SJSA1 (cell line): Measurements from ENCODE around the gene IQCK. TPM values are rescaled to one million over a fixed set of nuclear protein-coding genes. Genes with fewer than 3 reads are reported as not detected.

ENCODE experiments used
- DNase-seq, 2 experiments: peaks; one replicate each; pipeline ENCODE4 v3.0.0-alpha.2; 2015 to 2020; ENCODE audit warnings: low spot score in 2 of 2, low read depth in 1 of 2
- H3K27ac ChIP-seq: fragments of 250-450 bp; sonication (Bioruptor Pico); 2 replicates; pipeline ENCODE4 v1.5.1; 2020; ENCODE audit warnings: mild to moderate bottlenecking, moderate library complexity
- H3K27me3 ChIP-seq: fragments of 250-450 bp; sonication (Bioruptor Pico); replicated peaks from 2 replicates; pipeline ENCODE4 v1.5.1; 2020; ENCODE audit warnings: mild to moderate bottlenecking, moderate library complexity
- H3K36me3 ChIP-seq: fragments of 250-450 bp; sonication (Bioruptor Pico); 2 replicates; pipeline ENCODE4 v1.5.1; 2020; ENCODE audit warnings: mild to moderate bottlenecking
- H3K4me1 ChIP-seq: fragments of 250-450 bp; sonication (Bioruptor Pico); replicated peaks from 2 replicates; pipeline ENCODE4 v1.6.1; 2021; ENCODE audit warnings: mild to moderate bottlenecking
- H3K4me3 ChIP-seq: fragments of 250-450 bp; sonication (Bioruptor Pico); 2 replicates; pipeline ENCODE4 v1.5.1; 2020; ENCODE audit warnings: mild to moderate bottlenecking
- H3K9me3 ChIP-seq: fragments of 250-450 bp; sonication (Bioruptor Pico); replicated peaks from 2 replicates; pipeline ENCODE4 v1.5.1; 2020; ENCODE audit warnings: mild to moderate bottlenecking
- total RNA-seq: library from RNA; depleted of rRNA; stranded (reverse); fragments of >200 nt; shearing (Covaris generic); gene quantifications from 2 replicates; pipeline ENCODE4 v1.2.3, GENCODE V29; 2014

The IQCK gene
- total RNA-seq, 1 experiment from 2014 or later, result 10.5 TPM

GRCh38 chr16:19857593-19858339, 139.7 kb downstream of the IQCK start:
- Histone ChIP-seq H3K27me3 (no peaks in the 10 kb centered on the region), H3K4me3 (no peak overlapping the region), H3K36me3 (peaks cover 14% of the 10 kb centered on the region), H3K4me1 (peaks cover 16% of the 10 kb centered on the region), H3K9me3 (no peaks in the 10 kb centered on the region), H3K27ac (no peak overlapping the region)
- DNase-seq, result no peak

- no peak overlapping the region for H3K27ac ChIP-seq
- no peak for DNase-seq
- no peak overlapping the region for H3K4me3 ChIP-seq
- H3K27me3 ChIP-seq, result no peaks in the 10 kb centered on the region
- H3K4me1 ChIP-seq, result peaks cover 16% of the 10 kb centered on the region
- peaks cover 14% of the 10 kb centered on the region for H3K36me3 ChIP-seq
- H3K9me3 ChIP-seq, result no peaks in the 10 kb centered on the region
Measured at GRCh38 chr16:19858340-19859018, 140.4 kb downstream of the IQCK start.

GRCh38 chr16:19859166-19859565, 141.1 kb downstream of the IQCK start:
- Histone ChIP-seq H3K4me1 (peaks cover 16% of the 10 kb centered on the region), H3K9me3 (no peaks in the 10 kb centered on the region), H3K27ac (no peak overlapping the region), H3K36me3 (peaks cover 17% of the 10 kb centered on the region), H3K27me3 (no peaks in the 10 kb centered on the region), H3K4me3 (no peak overlapping the region)
- no peak for DNase-seq

- DNase-seq, result no peak
- Histone ChIP-seq H3K27ac (no peak overlapping the region), H3K27me3 (no peaks in the 10 kb centered on the region), H3K4me1 (peaks cover 16% of the 10 kb centered on the region), H3K9me3 (no peaks in the 10 kb centered on the region), H3K4me3 (no peak overlapping the region), H3K36me3 (peaks cover 17% of the 10 kb centered on the region)
Measured at GRCh38 chr16:19859603-19860002, 141.5 kb downstream of the IQCK start.

GRCh38 chr16:19860166-19861041, 142.3 kb downstream of the IQCK start:
- Histone ChIP-seq H3K27ac (peak overlapping the region; percentile 65), H3K4me1 (peaks cover 16% of the 10 kb centered on the region), H3K9me3 (no peaks in the 10 kb centered on the region), H3K36me3 (peaks cover 17% of the 10 kb centered on the region), H3K27me3 (no peaks in the 10 kb centered on the region), H3K4me3 (no peak overlapping the region)
- peak in 1 of 2 experiments; percentile 67 for DNase-seq

- DNase-seq, result no peak
- Histone ChIP-seq H3K4me1 (peaks cover 16% of the 10 kb centered on the region), H3K27ac (0 out of 2 replicates have a peak overlapping the region, but pooled peaks have one; percentile 65), H3K4me3 (no peak overlapping the region), H3K27me3 (no peaks in the 10 kb centered on the region), H3K9me3 (no peaks in the 10 kb centered on the region), H3K36me3 (peaks cover 17% of the 10 kb centered on the region)
Measured at GRCh38 chr16:19861133-19861532, 143.1 kb downstream of the IQCK start.

- DNase-seq, result no peak
- Histone ChIP-seq H3K9me3 (no peaks in the 10 kb centered on the region), H3K4me1 (peaks cover 16% of the 10 kb centered on the region), H3K4me3 (no peak overlapping the region), H3K36me3 (peaks cover 14% of the 10 kb centered on the region), H3K27ac (no peak overlapping the region), H3K27me3 (no peaks in the 10 kb centered on the region)
Measured at GRCh38 chr16:19861811-19862327, 143.8 kb downstream of the IQCK start.

GRCh38 chr16:19863990-19864389, 145.9 kb downstream of the IQCK start:
- H3K4me1 ChIP-seq, result peaks cover 16% of the 10 kb centered on the region
- H3K4me3 ChIP-seq, result no peak overlapping the region
- no peak for DNase-seq
- peaks cover 20% of the 10 kb centered on the region for H3K36me3 ChIP-seq
- no peak overlapping the region for H3K27ac ChIP-seq
- H3K27me3 ChIP-seq, result no peaks in the 10 kb centered on the region
- H3K9me3 ChIP-seq, result no peaks in the 10 kb centered on the region

- Histone ChIP-seq H3K4me3 (no peak overlapping the region), H3K4me1 (peaks cover 16% of the 10 kb centered on the region), H3K27me3 (no peaks in the 10 kb centered on the region), H3K36me3 (peaks cover 15% of the 10 kb centered on the region), H3K27ac (no peak overlapping the region), H3K9me3 (no peaks in the 10 kb centered on the region)
- no peak for DNase-seq
Measured at GRCh38 chr16:19864566-19864965, 146.5 kb downstream of the IQCK start.

- H3K4me1 ChIP-seq, result no peaks in the 10 kb centered on the region
- no peaks in the 10 kb centered on the region for H3K27me3 ChIP-seq
- H3K27ac ChIP-seq, result no peak overlapping the region
- H3K4me3 ChIP-seq, result no peak overlapping the region
- H3K9me3 ChIP-seq, result no peaks in the 10 kb centered on the region
- peaks cover 21% of the 10 kb centered on the region for H3K36me3 ChIP-seq
- DNase-seq, result no peak
Measured at GRCh38 chr16:19868421-19868820, 150.3 kb downstream of the IQCK start.

- DNase-seq, result no peak
- no peak overlapping the region for H3K27ac ChIP-seq
- no peak overlapping the region for H3K4me3 ChIP-seq
- no peaks in the 10 kb centered on the region for H3K27me3 ChIP-seq
- peaks cover 18% of the 10 kb centered on the region for H3K36me3 ChIP-seq
- no peaks in the 10 kb centered on the region for H3K4me1 ChIP-seq
- no peaks in the 10 kb centered on the region for H3K9me3 ChIP-seq
Measured at GRCh38 chr16:19871721-19872120, 153.7 kb downstream of the IQCK start.

- no peak overlapping the region for H3K4me3 ChIP-seq
- no peaks in the 10 kb centered on the region for H3K4me1 ChIP-seq
- peaks cover 17% of the 10 kb centered on the region for H3K36me3 ChIP-seq
- no peaks in the 10 kb centered on the region for H3K9me3 ChIP-seq
- H3K27me3 ChIP-seq, result no peaks in the 10 kb centered on the region
- DNase-seq, result no peak
- no peak overlapping the region for H3K27ac ChIP-seq
Measured at GRCh38 chr16:19872179-19872863, 154.2 kb downstream of the IQCK start.

- H3K9me3 ChIP-seq, result no peaks in the 10 kb centered on the region
- H3K27me3 ChIP-seq, result no peaks in the 10 kb centered on the region
- H3K27ac ChIP-seq, result no peak overlapping the region
- DNase-seq, result no peak
- no peaks in the 10 kb centered on the region for H3K4me1 ChIP-seq
- H3K4me3 ChIP-seq, result no peak overlapping the region
- H3K36me3 ChIP-seq, result peaks cover 12% of the 10 kb centered on the region
Measured at GRCh38 chr16:19872935-19873334, 154.9 kb downstream of the IQCK start.
